Raji (cell line): Measurements from ENCODE around the gene ARFIP1.

Experiments used
- POLR2A ChIP-seq: IDR thresholded peaks from 2 replicates; pipeline ENCODE4 v1.6.1; 2011; ENCODE audit warnings: low read depth, low read length, control low read depth; ENCODE audit not compliant: insufficient read depth

Gene ARFIP1

GRCh38 chr4:152936446-152937335 lies 156.9 kb downstream of the ARFIP1 start:
- TF ChIP-seq POLR2A, result no peak

- TF ChIP-seq POLR2A, result no peak
Observed at GRCh38 chr4:152937336-152938236, 157.8 kb downstream of the ARFIP1 start.

- no peak for TF ChIP-seq POLR2A
Observed at GRCh38 chr4:152938237-152938947, 158.6 kb downstream of the ARFIP1 start.

GRCh38 chr4:152939621-152940020 lies 159.9 kb downstream of the ARFIP1 start:
- no peak for TF ChIP-seq POLR2A

- no peak for TF ChIP-seq POLR2A
Observed at GRCh38 chr4:152940461-152940860, 160.7 kb downstream of the ARFIP1 start.

GRCh38 chr4:152941411-152941810 lies 161.7 kb downstream of the ARFIP1 start:
- no peak for TF ChIP-seq POLR2A

GRCh38 chr4:152942346-152942745 lies 162.6 kb downstream of the ARFIP1 start:
- TF ChIP-seq POLR2A, result no peak

- no peak for TF ChIP-seq POLR2A
Observed at GRCh38 chr4:152943672-152944071, 163.9 kb downstream of the ARFIP1 start.

- TF ChIP-seq POLR2A, result no peak
Observed at GRCh38 chr4:152944666-152945320, 165.0 kb downstream of the ARFIP1 start.

- no peak for TF ChIP-seq POLR2A
Observed at GRCh38 chr4:152945639-152946038, 165.9 kb downstream of the ARFIP1 start.

GRCh38 chr4:152946446-152946845 lies 166.7 kb downstream of the ARFIP1 start:
- no peak for TF ChIP-seq POLR2A

- no peak for TF ChIP-seq POLR2A
Observed at GRCh38 chr4:152947311-152947710, 167.6 kb downstream of the ARFIP1 start.

GRCh38 chr4:152949930-152950329 lies 170.2 kb downstream of the ARFIP1 start:
- TF ChIP-seq POLR2A, result no peak

GRCh38 chr4:152950402-152951274 lies 170.9 kb downstream of the ARFIP1 start:
- TF ChIP-seq POLR2A, result no peak

- TF ChIP-seq POLR2A, result no peak
Observed at GRCh38 chr4:152951348-152951747, 171.6 kb downstream of the ARFIP1 start.
